GM12891 (cell line): ENCODE measurements around the gene WDR20.

Experiments
- PAX5 ChIP-seq: IDR thresholded peaks from 2 replicates; pipeline ENCODE4 v1.6.1; 2011; ENCODE audit warnings: low read length, moderate library complexity, mild to moderate bottlenecking; ENCODE audit not compliant: insufficient read depth, severe bottlenecking
- POLR2A ChIP-seq: IDR thresholded peaks from 2 replicates; pipeline ENCODE4 v1.6.1; 2011; ENCODE audit warnings: low read depth, low read length, control low read depth
- POLR2AphosphoS5 ChIP-seq: IDR thresholded peaks from 2 replicates; pipeline ENCODE4 v1.6.1; 2011; ENCODE audit warnings: low read depth, low read length, control low read depth
- TAF1 ChIP-seq: IDR thresholded peaks from 2 replicates; pipeline ENCODE4 v1.6.1; 2011; ENCODE audit warnings: low read depth, low read length, control low read depth

DNA sequence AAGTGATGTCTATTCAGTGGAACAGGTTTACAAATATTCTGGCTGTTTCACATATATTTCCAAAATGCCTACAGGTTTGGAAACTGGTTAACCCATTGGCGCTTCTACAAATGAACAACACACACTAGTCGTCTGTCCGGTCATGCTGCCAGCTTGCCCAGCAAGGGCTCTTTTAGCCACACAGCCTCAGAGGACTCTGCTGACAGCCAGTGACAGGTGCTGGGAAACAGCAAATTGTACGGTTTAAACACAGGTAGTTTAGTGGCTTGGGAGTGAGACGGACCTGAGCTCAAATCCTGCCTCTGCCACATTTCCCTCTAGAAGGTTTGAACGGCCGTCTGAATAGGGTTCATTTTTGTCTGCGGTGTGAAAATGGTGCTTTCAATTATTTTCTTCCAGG, 111.5 kb downstream of the WDR20 start:
- TF ChIP-seq POLR2AphosphoS5 (no peak), PAX5 (no peak), TAF1 (no peak), POLR2A (no peak)
